ENCODE results near the gene SLC2A6. TPM values are rescaled to one million over a fixed set of nuclear protein-coding genes. Genes with fewer than 3 reads are reported as not detected.

The SLC2A6 gene
- total RNA-seq, 4 donors from 2014 or later: 1.0 to 5.1 (median 3.0) TPM

DNA sequence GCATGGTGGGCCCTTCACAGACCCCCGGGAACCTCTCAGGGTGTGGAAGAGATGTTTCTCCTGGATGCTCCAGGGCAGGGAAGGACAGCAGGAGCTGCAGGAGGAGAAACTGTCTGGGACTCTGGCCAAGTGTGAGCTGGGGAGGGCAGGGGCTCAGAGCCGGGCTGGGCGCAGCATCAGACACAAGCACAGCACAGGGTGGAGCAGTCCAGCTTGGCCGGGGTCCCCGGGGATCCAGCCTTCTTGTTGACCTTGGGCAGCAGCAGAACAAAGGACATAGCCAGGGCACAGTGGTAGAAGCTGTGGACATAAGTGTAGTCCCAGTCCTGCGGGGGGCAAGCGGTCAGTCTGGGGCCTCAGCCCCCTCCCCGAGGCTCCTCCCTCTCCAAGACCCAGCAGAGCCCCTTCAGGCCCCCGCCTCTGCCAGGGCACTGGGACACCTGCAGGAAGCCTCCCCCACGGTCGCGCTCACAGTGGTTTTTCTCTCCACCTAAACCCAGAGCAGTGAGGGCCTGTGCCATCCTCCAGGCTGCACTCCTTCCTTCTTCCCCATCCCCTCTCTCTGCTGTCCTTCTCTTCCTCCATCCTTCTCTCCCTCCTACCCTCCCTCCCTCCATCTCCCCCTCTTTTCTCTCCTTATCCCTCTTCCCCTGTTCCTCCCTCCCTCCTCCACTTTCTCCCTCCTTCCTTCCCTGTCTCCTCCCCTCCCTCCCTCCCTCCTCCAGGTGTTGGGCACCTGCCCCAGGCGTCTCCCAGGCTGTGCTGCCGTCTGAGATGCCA lies 35.8 kb upstream of the SLC2A6 start:
- TF ChIP-seq, protein P1, sequence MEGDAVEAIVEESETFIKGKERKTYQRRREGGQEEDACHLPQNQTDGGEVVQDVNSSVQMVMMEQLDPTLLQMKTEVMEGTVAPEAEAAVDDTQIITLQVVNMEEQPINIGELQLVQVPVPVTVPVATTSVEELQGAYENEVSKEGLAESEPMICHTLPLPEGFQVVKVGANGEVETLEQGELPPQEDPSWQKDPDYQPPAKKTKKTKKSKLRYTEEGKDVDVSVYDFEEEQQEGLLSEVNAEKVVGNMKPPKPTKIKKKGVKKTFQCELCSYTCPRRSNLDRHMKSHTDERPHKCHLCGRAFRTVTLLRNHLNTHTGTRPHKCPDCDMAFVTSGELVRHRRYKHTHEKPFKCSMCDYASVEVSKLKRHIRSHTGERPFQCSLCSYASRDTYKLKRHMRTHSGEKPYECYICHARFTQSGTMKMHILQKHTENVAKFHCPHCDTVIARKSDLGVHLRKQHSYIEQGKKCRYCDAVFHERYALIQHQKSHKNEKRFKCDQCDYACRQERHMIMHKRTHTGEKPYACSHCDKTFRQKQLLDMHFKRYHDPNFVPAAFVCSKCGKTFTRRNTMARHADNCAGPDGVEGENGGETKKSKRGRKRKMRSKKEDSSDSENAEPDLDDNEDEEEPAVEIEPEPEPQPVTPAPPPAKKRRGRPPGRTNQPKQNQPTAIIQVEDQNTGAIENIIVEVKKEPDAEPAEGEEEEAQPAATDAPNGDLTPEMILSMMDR (IDR thresholded peaks at IDR 0.05; ENCODE audit: low read depth): no peak

DNA sequence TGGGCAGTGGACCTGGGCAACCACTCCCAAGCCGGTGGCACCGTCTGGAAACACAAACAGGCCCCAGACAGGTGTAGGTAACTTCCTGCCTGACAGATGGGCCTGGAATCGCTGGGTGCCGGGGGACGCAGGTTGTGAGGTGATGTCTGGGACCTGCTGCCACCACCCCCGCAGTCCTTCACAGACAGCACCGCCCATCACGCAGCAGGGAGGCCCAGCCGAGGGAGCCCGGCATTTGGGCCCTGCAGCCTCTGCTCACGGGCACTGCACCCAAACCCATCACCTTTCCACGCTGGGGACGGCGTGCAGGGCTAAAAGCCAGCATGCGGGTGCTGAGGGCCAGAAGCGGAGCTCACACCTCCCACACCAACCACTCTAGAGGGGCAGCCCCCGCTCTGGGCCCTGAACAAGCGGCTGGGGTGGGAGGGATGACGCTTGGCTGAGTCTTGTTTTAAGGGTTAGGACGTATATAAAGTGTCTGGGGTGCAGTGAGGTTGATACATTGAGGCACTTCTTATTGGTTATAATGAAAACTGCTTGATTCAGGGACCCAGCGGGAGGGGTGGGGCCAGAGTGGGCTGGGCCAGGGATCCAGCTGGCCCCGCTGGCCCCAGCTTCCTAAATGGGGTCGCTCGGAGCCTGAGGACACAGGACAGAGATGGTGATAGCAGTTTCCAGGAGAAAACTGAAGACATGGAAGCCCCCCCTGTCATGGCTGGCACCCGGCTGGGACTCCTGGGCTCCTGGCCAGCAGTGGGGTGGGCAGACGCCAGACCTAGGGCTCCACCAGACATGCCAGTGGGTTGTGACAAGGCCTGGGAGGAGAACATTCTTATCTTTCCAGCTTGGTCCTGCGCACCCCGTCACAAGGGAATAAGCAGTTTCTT lies 34.6 kb upstream of the SLC2A6 start:
- TF ChIP-seq, protein P1 (IDR thresholded peaks at IDR 0.05; ENCODE audit: low read depth): no peak

DNA sequence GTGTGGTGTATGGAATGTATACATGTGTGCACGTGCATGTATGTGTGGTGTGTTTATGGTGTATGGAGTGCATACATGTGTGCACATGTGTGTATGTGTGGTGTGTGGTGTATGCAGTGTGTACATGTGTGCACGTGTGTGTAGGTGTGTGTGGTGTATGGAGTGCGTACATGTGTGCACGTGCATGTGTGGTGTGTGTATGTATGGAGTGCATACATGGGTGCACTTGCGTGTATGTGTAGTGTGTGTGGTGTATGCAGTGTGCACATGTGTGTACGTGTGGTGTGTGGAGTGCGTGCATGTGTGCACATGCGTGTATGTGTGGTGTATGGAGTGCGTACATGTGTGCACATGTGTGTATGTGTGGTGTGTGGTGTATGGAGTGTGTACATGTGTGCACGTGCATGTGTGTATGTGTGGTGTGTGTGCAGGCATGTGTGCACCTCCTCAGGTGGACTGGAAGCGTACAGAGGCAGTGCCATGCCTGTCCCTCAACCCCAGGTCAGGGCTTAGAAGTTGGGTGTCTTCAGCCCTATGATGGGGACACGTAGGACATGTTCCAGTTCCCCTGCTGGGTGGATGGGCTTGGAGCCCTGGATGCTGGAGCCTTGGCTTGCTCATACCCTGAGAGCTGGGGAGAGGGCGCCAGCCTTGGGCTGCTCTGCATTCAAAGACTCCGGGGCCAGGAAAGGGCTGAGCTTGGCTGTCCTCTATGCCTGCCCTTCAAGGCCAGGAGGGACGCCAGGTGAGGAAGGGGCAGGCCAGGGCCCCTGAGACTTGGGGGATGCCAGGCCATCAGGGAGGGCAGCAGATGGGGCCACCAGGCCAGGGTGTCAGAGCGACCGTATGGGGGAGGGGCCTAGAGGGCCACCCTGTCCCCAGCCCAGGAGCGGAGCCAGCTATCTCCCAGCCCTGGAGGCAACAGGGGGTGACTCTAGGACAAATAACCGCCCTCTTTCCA lies 33.6 kb upstream of the SLC2A6 start:
- TF ChIP-seq, protein P1 (IDR thresholded peaks at IDR 0.05; ENCODE audit: low read depth): no peak

DNA sequence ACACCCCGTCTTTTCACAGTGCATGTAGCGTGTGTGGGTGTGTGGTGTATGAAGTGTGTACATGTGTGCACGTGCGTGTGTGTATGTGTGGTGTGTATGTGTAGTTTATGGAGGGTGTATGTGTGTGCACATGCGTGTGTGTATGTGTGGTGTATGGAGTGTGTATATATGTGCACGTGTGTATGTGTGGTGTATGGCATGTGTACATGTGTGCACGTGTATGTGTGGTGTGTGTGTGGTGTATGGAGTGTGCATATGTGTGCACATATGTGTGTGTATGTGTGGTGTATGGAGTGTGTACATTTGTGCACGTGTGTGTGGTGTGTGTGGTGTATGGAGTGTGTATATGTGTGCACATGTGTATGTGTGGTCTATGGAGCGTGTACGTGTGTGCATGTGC lies 32.7 kb upstream of the SLC2A6 start:
- TF ChIP-seq, protein P1 (IDR thresholded peaks at IDR 0.05; ENCODE audit: low read depth): no peak

DNA sequence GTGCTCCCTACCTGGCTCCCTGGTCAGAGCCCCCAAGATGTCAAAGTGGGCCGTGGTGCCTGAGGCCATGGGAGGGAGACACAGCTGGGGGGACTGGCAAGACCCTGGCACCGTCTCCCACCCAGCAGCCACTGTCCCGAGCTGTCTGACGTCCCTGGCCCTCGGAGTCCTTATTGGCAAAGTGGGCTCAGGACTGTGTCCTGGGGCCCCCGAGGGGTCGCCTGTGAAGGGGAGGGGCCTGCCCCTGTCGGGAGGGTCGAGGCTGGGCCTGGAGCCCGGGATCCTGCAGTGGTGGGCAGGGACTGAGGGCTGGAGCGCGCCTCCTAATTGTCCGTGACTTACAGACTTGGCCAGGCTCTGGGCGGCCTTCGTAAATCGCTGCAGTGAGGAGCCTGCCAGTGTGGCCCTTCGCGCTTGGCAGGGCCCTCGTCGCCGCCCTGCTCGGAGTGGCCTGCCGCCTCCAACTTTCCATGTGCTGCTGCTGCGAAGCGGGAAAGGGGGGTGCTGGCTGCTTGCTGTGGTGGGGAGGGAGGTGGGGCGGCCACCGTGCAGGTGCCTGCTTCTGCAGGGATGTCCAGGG lies 32.1 kb upstream of the SLC2A6 start:
- TF ChIP-seq, protein P1 (IDR thresholded peaks at IDR 0.05; ENCODE audit: low read depth): no peak

DNA sequence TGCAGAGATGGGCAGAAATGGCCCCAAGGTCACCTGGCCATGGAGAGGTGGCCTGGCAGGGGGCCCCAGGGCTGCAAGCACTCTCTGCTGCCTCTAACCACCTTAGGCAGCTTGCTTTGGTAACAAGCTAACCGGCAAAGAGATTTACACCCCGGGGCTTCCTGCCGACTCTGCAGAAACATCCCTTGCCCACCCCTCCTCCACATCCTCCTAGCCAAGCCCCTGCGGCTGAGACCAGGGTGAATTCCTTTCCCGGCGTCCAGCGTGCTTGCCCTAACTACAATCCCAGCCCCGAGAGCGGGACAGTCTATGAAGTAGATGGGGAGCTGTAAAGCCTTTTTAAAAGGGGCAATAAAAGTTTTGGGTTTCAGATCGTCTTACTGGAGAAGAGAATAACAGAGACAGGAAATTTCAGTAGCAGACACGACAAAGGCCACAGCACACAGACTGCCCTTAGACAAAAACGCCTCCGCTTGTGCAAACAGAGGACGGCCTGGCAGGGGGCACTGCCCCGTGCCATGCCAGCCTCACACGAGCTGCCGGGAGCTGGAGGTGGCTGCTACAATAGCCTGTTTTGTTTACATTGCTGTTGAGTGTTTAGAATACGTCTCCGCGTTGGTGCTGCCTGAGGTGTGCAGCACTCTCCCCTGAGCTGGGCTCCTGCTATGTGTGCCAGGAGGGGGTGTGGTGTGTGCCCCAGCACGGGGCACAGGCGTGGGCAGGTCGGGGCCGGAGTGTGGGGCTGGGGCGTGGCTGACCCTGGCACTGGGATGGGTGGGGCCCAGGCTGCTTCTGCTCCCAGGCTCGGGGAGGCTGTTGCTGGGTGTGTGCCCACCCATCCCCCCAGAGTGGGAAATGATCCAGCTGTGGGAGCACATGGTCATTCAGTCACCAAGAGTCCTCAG lies 30.5 kb upstream of the SLC2A6 start:
- TF ChIP-seq, protein P1 (IDR thresholded peaks at IDR 0.05; ENCODE audit: low read depth): no peak

All from subcutaneous adipose tissue (tissue), 4 donors.